T-helper 9 cell (primary cell): ENCODE measurements around the gene PSMD6.

ENCODE experiments used
- DNase-seq: peaks from one replicate; pipeline ENCODE4 v3.0.0-alpha.2; 2020

PSMD6 gene

DNA sequence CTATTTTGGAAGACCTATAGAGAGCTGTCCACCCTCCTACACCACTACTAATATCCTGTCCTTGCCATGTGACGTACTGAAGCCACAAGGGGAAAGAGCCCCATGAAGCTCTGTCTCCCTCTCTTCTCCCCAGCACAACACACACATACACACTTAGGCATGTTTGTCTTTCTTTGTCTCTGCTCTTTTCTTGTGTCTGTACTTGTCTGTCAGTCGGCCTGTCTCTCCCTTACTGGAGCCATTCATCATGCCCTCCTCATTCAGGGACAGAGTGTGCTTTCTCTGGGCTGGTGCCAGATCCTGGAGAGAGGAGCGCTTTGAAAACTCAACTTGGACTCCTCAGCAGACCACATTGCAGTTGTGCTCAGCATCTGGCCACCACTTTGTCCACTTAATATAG, 47.6 kb downstream of the PSMD6 start:
- no peak for DNase-seq

DNA sequence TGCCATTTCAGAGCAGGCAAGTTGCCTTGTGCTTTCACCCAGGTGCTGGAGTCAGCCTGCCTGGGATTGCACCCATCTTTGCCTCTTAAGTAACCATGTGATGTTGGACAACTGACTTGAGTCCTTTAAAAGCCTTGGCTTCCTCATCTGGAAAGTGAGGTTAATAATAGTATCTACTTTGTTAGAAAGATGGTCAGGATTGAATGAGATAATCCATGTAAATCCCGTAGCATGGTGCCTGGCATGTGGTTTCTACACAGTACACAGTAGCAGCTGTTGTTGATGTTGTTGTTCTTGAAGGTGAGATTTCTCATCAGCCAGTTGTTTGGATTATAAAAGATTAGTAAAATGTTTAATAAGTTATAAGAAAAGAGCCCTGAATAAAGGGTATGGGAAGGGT, 48.8 kb downstream of the PSMD6 start:
- DNase-seq = no peak

DNA sequence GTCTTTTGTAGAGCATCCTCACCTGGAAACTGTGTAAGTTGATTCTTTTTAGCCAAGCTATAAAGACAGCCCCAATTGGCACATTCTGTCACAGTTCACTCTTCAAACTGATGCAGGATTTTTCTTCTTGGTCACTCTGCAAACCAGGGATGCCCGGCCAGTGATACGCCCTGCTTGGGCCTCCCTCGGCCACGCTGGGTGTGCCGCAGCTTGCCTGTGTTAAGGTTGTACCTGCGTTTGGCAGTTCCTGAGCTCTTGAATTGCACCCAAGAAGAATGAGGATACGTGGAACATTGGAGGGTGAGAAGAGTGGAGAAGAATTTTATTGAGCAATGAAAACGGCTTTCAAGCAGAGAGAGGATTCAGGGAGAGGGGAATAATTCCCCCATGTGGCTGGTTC, 49.9 kb downstream of the PSMD6 start:
- DNase-seq = no peak

DNA sequence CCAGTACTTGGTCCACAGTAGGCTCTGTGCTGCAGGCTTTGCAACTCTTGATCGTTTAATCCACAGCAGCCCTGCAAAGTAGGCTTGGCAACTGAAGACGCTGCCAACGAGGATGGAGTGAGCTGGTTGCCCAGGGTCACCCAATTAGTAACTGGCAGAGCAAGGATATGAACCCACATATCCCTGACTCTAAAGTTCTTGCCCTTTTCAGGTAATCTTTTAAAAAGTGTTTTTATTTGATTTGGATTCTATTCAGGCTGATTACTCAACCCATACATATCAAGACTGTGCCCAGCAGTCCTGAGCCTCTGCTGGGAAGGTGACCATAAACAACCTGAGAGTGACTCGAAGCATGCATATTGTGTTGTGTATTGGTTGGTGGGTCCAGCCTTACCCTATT, 50.3 kb downstream of the PSMD6 start:
- no peak for DNase-seq

- DNase-seq = no peak
Observed at GRCh38 chr3:63972196-63972595, 51.1 kb downstream of the PSMD6 start.

DNA sequence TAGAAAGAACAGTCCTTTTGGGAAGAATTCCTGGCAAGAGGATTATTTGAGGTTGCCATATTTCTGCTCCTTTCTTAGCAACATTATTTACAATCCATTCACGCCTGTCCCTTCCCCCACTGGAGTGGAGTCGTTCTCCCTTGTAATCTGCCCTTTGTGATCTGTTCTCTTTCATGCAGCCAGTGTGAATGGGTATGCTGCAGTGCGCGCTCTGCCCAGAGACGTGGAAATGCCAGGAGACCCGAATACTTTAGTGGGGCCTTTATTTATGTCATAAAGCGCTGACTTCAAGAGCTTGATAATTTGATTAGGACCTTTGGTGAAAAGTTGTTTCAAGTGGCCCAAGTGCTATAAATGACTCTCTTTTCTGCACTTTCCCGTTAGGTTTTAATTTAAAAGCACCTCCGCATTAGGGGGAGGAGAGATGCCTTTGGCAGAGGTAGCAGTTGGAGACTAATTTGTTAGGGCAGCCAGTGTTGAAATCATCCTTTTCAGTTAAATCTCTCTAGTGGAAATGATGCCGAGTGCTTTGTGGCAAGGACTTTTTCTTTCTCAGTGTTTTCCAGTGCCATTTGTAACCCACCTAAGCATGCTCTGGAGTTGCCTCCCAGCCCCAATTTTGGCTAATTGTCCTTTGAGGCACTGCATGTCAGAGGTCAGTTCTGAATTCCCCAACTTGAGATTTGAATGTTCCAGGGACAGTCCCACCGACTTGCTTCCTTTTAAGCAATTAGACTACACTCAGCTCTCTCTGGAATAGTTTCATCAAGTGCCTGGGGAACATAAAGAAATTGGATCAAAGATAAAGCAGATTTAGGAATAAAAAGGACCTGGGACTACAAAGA, 52.4 kb downstream of the PSMD6 start:
- DNase-seq = no peak

DNA sequence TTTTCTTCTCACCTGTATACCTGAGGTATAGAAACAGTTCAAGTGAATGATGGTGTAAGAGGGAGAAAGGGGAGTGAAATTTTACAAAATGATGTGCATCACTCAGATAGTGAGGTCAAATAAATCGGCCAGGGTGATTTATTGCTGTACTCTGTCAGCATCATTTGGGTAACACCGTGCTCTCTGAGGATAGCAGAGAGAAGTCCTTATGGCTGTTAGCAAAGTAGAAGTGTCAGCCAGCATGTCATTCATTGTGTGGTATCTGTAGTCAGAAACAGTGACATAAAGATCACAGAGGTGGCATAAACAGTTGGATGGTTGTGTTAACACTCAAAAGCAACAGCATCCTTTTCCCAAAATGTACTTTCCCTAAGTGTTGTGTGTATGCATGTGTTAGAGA, 53.4 kb downstream of the PSMD6 start:
- no peak for DNase-seq

DNA sequence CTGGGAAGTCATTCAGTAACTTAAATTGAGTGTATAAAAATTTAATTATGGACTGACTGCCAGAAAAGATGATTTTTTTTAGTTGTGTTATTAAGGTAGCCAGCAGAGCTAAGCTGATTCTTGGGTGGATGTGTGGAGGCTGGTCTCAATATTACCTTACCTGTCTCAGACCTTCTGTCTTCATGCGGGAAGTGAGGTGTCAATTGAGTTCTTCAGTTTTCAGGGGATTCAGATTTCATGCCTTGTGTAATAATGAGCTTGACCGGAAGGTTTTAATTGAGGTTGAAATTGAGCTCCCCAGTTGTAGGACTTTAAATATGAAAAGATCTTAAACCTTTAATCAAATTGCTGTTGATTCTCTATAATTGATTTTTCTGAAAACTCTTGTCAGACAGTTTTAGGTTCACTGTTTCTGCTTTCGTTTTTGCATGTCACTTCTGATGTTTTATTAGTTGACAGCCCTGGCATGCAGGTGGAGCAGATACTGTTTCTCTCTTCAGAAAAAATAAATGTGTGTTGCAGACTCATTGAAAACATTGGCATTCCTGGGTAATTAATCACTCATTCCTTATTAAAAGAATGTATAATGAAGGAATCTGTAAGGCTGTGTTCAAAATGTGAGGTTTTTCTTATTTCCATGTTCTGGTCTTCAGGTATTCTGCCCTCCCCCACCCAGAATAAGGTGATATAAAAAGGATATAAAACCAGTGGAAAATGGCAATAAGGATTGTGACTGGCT, 54.5 kb downstream of the PSMD6 start:
- no peak for DNase-seq

DNA sequence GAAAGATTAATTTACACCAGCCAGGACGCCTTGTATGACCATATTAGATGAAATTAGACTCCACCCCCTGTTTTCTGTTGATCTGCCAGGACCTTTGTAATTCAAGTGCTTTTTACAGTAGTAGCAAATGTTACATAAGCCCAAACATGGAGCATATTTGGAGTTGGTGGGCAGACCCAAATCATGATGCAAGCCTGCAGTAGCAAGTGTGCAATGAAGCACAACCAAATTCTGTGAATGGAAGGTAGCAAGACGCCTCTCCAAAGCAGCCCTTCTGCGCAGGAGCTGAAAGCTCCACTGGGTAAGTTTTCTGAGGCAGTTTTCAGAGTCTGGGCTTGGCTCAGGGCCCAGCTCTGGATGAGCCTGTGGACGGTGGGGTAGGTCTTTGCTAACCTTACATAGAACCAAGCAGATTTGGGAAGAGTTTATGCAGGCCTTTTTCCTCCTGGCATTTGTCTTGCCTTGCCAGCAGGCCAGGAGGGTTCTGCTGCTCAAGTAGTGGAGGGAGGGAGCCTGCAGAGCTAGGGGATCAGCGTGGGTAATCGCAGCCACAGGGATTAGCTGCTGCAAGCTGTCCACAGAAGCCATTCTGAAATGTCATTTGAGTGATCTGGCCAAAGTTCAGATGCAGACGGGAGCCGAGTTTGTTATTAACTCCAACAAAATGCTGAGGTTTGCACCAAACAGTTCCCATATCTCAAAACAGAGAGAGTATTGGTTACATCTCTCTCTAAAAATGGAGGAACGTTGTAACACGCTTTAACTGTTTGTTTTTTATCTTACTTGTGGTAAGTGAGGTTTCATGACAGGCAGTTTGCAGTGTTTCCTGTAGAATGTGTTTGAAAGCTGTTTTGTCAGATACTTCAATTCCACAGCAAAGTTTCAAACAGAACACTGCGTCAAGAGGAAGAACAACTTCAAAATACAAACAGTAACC, 55.4 kb downstream of the PSMD6 start:
- DNase-seq = peak; percentile 10

DNA sequence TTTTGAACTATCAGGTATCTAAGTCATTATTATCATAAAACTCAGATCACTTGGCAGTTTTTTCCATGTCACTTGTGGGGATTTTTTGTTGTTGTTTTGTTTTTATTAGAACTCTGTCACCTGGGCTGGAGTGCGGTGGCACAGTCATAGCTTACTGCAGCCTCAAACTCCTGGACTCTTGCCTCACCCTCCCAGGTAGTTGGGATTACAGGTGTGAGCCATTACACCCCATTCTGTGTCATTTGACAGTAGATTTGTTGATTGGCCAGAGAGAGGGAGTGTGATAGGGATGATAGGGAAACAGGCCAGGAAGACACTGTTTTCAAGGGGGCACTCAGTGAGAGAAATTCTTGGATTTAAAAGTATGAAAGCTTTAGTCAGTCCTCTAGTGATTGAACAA, 56.4 kb downstream of the PSMD6 start:
- DNase-seq = no peak

DNA sequence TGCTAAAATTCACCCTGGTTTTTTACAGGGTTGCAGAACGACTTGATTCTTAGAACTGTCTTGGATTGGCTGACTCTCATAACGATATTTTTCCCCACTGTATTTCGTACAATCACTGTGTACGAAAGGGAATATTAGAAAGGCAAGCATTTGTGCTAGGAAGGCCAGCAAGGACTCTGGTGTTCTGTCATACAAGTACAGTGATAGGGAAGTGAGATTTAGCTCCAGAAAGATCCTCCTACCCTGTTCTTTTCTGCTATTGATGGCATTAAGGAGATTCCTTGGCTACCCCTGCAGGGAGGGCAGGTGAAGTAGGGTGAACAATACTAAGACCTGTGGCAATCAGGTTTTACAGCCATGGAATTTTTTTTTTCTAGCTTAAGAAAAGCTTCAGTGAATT, 57.3 kb downstream of the PSMD6 start:
- DNase-seq = no peak

- no peak for DNase-seq
Observed at GRCh38 chr3:63964681-63965485, 58.4 kb downstream of the PSMD6 start.

DNA sequence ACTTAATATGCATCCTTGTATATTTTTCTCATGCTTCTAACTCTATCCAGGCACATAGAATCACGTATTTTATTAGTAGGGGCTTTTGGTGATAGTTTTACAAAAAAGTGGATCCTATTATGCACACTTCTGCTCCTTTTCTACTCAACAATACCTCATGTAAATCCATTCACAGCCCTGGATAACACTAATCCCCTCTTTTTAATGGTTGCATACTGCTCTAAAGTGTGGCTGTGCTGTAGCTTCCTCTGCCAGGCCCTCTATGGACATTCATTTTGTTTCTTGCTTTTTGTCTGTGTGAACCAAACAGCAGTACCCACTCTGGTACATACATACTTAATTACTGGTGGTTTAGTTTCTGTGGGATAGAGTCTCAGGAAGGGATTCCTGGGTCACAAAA, 59.8 kb downstream of the PSMD6 start:
- DNase-seq = no peak

DNA sequence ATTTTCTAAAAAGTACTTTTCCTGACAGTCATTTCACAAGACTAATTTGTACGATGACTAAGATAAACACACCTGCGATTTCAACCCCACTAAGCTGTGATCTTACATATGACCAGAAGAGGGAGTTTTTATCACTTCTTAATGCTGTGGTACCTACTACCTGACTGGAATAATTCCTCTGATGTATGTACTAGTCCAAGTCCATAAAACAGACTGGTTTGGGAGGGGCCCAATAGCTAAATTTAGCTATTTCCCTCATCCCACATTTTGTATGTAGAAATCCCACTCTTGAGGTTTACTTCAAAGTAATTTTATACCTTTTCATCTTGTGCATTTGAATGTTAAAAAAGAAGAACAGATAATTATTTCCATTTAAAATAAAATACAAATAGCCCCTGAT, 61.4 kb downstream of the PSMD6 start:
- DNase-seq = no peak
